BJ (cell line): ENCODE measurements around the gene VSTM2B. TPM values are rescaled to one million over a fixed set of nuclear protein-coding genes. Genes with fewer than 3 reads are reported as not detected.
A peak's percentile ranks its signal among the peaks of the same experiment; 100 is the strongest.

Experiments used
- CTCF ChIA-PET: fragments of 350-600 bp; formaldehyde crosslinking; extraction: SDS; loops from one replicate; lab custom pipeline; 2021; ENCODE audit warnings: antibody characterized with exemption, inconsistent platforms; lab: Yijun Ruan, JAX
- POLR2A ChIA-PET: fragments of 300-600 bp; sonication (Branson Sonifier 250); formaldehyde crosslinking; extraction: SDS; loops from one replicate; lab custom pipeline; 2021; ENCODE audit warnings: antibody characterized with exemption; lab: Charles Lee
- DNase-seq: peaks from one replicate; pipeline ENCODE4 v3.0.0-alpha.2; 2011; ENCODE audit warnings: low read depth
- H3K27me3 ChIP-seq: 2 replicates; pipeline ENCODE4 v1.6.0; 2011; ENCODE audit warnings: low read length; ENCODE audit not compliant: control insufficient read depth, insufficient read depth
- H3K36me3 ChIP-seq: 2 replicates; pipeline ENCODE4 v1.5.1; 2011; ENCODE audit warnings: low read length; ENCODE audit not compliant: control insufficient read depth, insufficient read depth
- H3K4me3 ChIP-seq: 2 replicates; pipeline ENCODE4 v1.5.1; 2011; ENCODE audit warnings: low read depth, mild to moderate bottlenecking, control low read depth, low read length
- polyA plus RNA-seq: library from polyadenylated mRNA; depleted of rRNA; stranded (reverse); fragments of >200 nt; gene quantifications from 2 replicates; pipeline ENCODE4 v1.2.3, GENCODE V29; 2011
- TF ChIP-seq, protein P1 (sequence below): IDR thresholded peaks from 2 replicates; pipeline ENCODE4 v1.5.1; 2011; ENCODE audit warnings: low read depth, mild to moderate bottlenecking, control low read depth, inconsistent platforms, low read length, moderate library complexity; ENCODE audit not compliant: insufficient read depth

VSTM2B gene
- polyA plus RNA-seq, 1 experiment = not detected

- no peaks in the 10 kb centered on the region for H3K36me3 ChIP-seq
- CTCF ChIA-PET = interaction anchor here (2.1 kb wide), 1 partner anchor 23 kb away, joined by 7 read pairs; no protein-coding TSS in a partner anchor
- TF ChIP-seq, protein P1, sequence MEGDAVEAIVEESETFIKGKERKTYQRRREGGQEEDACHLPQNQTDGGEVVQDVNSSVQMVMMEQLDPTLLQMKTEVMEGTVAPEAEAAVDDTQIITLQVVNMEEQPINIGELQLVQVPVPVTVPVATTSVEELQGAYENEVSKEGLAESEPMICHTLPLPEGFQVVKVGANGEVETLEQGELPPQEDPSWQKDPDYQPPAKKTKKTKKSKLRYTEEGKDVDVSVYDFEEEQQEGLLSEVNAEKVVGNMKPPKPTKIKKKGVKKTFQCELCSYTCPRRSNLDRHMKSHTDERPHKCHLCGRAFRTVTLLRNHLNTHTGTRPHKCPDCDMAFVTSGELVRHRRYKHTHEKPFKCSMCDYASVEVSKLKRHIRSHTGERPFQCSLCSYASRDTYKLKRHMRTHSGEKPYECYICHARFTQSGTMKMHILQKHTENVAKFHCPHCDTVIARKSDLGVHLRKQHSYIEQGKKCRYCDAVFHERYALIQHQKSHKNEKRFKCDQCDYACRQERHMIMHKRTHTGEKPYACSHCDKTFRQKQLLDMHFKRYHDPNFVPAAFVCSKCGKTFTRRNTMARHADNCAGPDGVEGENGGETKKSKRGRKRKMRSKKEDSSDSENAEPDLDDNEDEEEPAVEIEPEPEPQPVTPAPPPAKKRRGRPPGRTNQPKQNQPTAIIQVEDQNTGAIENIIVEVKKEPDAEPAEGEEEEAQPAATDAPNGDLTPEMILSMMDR = no peak
- no peak overlapping the region for H3K4me3 ChIP-seq
- POLR2A ChIA-PET = no interaction called here
- DNase-seq = peak; percentile 10
- peaks cover 2% of the 10 kb centered on the region for H3K27me3 ChIP-seq
These were observed 61.8 kb downstream of the VSTM2B start for GRCh38 chr19:29587518-29587986.

- Histone ChIP-seq H3K27me3 (peaks cover 2% of the 10 kb centered on the region), H3K4me3 (no peak overlapping the region), H3K36me3 (no peaks in the 10 kb centered on the region)
- DNase-seq = no peak
- POLR2A ChIA-PET = no interaction called here
- TF ChIP-seq, protein P1 = no peak
- CTCF ChIA-PET = no interaction called here
These were observed 62.3 kb downstream of the VSTM2B start for GRCh38 chr19:29588095-29588494.

- H3K4me3 ChIP-seq = no peak overlapping the region
- no peak for DNase-seq
- TF ChIP-seq, protein P1 = no peak
- H3K36me3 ChIP-seq = no peaks in the 10 kb centered on the region
- POLR2A ChIA-PET = no interaction called here
- peaks cover 2% of the 10 kb centered on the region for H3K27me3 ChIP-seq
- CTCF ChIA-PET = no interaction called here
These were observed 64.5 kb downstream of the VSTM2B start for GRCh38 chr19:29590278-29590677.

GRCh38 chr19:29591670-29592069 is 65.9 kb downstream of the VSTM2B start:
- ChIA-PET POLR2A (no interaction called here), CTCF (no interaction called here)
- TF ChIP-seq, protein P1 = no peak
- Histone ChIP-seq H3K4me3 (no peak overlapping the region), H3K36me3 (no peaks in the 10 kb centered on the region), H3K27me3 (peaks cover 6% of the 10 kb centered on the region; the same call in 1 of the 2 replicates)
- DNase-seq = no peak

DNA sequence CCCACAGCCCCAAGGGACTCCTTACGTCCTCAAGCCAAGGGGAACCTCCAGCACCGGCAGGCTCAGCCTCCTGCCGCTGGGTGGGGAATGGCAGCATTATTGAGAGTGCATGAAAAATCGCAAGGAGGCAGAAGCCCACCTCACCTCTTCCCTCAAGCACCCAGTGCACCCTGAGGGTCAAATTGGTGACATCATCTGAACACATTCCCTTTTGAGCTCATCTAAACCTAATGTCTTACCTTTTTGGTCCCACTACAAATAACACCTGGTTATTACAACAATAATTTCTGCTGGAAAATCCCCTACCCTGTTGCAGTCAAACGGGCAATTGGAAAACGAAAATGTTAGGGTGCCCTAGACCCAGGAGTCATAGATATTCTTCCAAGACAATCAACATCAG is 68.1 kb downstream of the VSTM2B start:
- CTCF ChIA-PET = interaction anchor here (0.6 kb wide), 1 partner anchor 238 kb away, joined by 3 read pairs; no protein-coding TSS in a partner anchor
- H3K36me3 ChIP-seq = no peaks in the 10 kb centered on the region
- no peak for DNase-seq
- no peak overlapping the region for H3K4me3 ChIP-seq
- TF ChIP-seq, protein P1 = no peak
- POLR2A ChIA-PET = no interaction called here
- H3K27me3 ChIP-seq = peaks cover 9% of the 10 kb centered on the region
